SK-N-SH (cell line): ENCODE results near the gene SEZ6L2. TPM values are rescaled to one million over a fixed set of nuclear protein-coding genes. Genes with fewer than 3 reads are reported as not detected.
A peak's percentile ranks its signal among the peaks of the same experiment; 100 is the strongest.

Experiments used
- CTCF ChIA-PET: fragments of 300-600, 350-600 bp; formaldehyde crosslinking; extraction: SDS; loops from one replicate; lab custom pipeline; 2021; lab: Yijun Ruan, JAX
- POLR2A ChIA-PET: fragments of 350-600 bp; sonication (Branson Sonifier 250); formaldehyde crosslinking; extraction: SDS; loops from one replicate; lab custom pipeline; 2020; ENCODE audit warnings: antibody characterized with exemption, inconsistent platforms; lab: Yijun Ruan, JAX
- DNase-seq: peaks from one replicate; pipeline ENCODE4 v3.0.0; 2012
- H2AFZ ChIP-seq: fragments of 200-600 bp; sonication (generic); 2 replicates; pipeline ENCODE4 v1.8.1; 2016; ENCODE audit warnings: antibody characterized with exemption, mild to moderate bottlenecking, low read depth
- H3F3A ChIP-seq: fragments of 200-600 bp; sonication (generic); replicated peaks from 2 replicates; pipeline ENCODE3; 2016; ENCODE audit warnings: antibody characterized with exemption, mild to moderate bottlenecking; ENCODE audit not compliant: insufficient read depth
- H3K27ac ChIP-seq, 2 experiments: fragments of 200-500 bp in 1 of 2; fragments of 200-600 bp in 1 of 2; sonication (Bioruptor generic) in 1 of 2; sonication (generic), shearing (Covaris generic) in 1 of 2; 2 replicates each; pipeline versions ENCODE4 v1.5.1 to v1.6.1; 2014 to 2016; ENCODE audit warnings: low read depth in 2 of 2, inconsistent platforms in 1 of 2, low read length in 1 of 2, mild to moderate bottlenecking in 1 of 2, mixed read lengths in 1 of 2
- H3K27me3 ChIP-seq: fragments of 200-600 bp; sonication (generic), shearing (Covaris generic); 2 replicates; pipeline ENCODE4 v1.6.1; 2016; ENCODE audit warnings: mixed run types; ENCODE audit not compliant: insufficient read depth
- H3K36me3 ChIP-seq, 2 experiments: fragments of 200-500 bp in 1 of 2; fragments of 200-600 bp in 1 of 2; sonication (Bioruptor generic) in 1 of 2; sonication (generic) in 1 of 2; replicated peaks in 1 of 2; 2 replicates each; pipeline versions ENCODE3 to v1.5.1; 2014 to 2016; ENCODE audit warnings: low read length in 1 of 2, mild to moderate bottlenecking in 1 of 2; ENCODE audit not compliant: insufficient read depth in 2 of 2, control insufficient read depth in 1 of 2
- H3K4me1 ChIP-seq, 2 experiments: fragments of 200-500 bp in 1 of 2; fragments of 200-600 bp in 1 of 2; sonication (Bioruptor generic) in 1 of 2; sonication (generic), shearing (Covaris generic) in 1 of 2; 2 replicates each; pipeline versions ENCODE4 v1.5.1 to v1.6.1; 2014 to 2016; ENCODE audit warnings: low read depth in 1 of 2, low read length in 1 of 2, mixed run types in 1 of 2; ENCODE audit not compliant: insufficient read depth in 2 of 2, control insufficient read depth in 1 of 2
- H3K4me2 ChIP-seq: fragments of 200-600 bp; sonication (generic), shearing (Covaris generic); 2 replicates; pipeline ENCODE4 v1.6.1; 2017; ENCODE audit warnings: mixed run types
- H3K4me3 ChIP-seq, 2 experiments: fragments of 200-500 bp in 1 of 2; fragments of 200-600 bp in 1 of 2; sonication (Bioruptor generic) in 1 of 2; sonication (generic), shearing (Covaris generic) in 1 of 2; 2 replicates each; pipeline versions ENCODE4 v1.5.1 to v1.8.1; 2014 to 2016; ENCODE audit warnings: low read depth in 2 of 2, inconsistent platforms in 1 of 2, low read length in 1 of 2, mild to moderate bottlenecking in 1 of 2, mixed read lengths in 1 of 2, moderate library complexity in 1 of 2
- H3K79me2 ChIP-seq: fragments of 200-600 bp; sonication (generic); 2 replicates; pipeline ENCODE4 v1.8.1; 2017; ENCODE audit warnings: mild to moderate bottlenecking; ENCODE audit not compliant: insufficient read depth
- H3K9ac ChIP-seq: fragments of 200-600 bp; sonication (generic); 2 replicates; pipeline ENCODE4 v1.6.1; 2017; ENCODE audit warnings: mixed run types
- H3K9me2 ChIP-seq: fragments of 200-600 bp; sonication (generic); 2 replicates; pipeline ENCODE4 v1.6.1; 2017; ENCODE audit warnings: mixed run types
- H3K9me3 ChIP-seq: fragments of 200-600 bp; sonication (generic); 2 replicates; pipeline ENCODE4 v1.6.1; 2017; ENCODE audit warnings: mixed run types, mild to moderate bottlenecking, moderate library complexity
- H4K20me1 ChIP-seq: fragments of 200-600 bp; sonication (generic); 2 replicates; pipeline ENCODE4 v1.6.1; 2017; ENCODE audit warnings: mild to moderate bottlenecking, mixed run types; ENCODE audit not compliant: insufficient read depth
- CHD2 ChIP-seq: fragments of 150-350 bp; IDR thresholded peaks from 2 replicates; pipeline ENCODE4 v1.6.1; 2018; ENCODE audit warnings: low read length; ENCODE audit not compliant: partially characterized antibody
- CTCF ChIP-seq: fragments of 200-600 bp; sonication (generic); IDR thresholded peaks from 2 replicates; pipeline ENCODE4 v1.6.1; 2017; ENCODE audit warnings: antibody characterized with exemption, mild to moderate bottlenecking, moderate library complexity
- ELF1 ChIP-seq: IDR thresholded peaks from 2 replicates; pipeline ENCODE4 v1.4.0; 2012
- FOXM1 ChIP-seq: IDR thresholded peaks from 2 replicates; pipeline ENCODE4 v1.4.0; 2012; ENCODE audit warnings: low read depth, mild to moderate bottlenecking
- GABPA ChIP-seq: IDR thresholded peaks from 2 replicates; pipeline ENCODE4 v1.4.0; 2012; ENCODE audit warnings: low read depth, mild to moderate bottlenecking
- GATA2 ChIP-seq: sonication (generic); formaldehyde crosslinking; IDR thresholded peaks from 2 replicates; pipeline ENCODE4 v1.5.0; 2020; ENCODE audit warnings: mild to moderate bottlenecking, missing genetic modification reagents
- JUND ChIP-seq: IDR thresholded peaks from 2 replicates; pipeline ENCODE4 v1.4.0; 2012
- MEF2A ChIP-seq: IDR thresholded peaks from 2 replicates; pipeline ENCODE4 v1.4.0; 2012; ENCODE audit warnings: low read depth, borderline replicate concordance
- MXI1 ChIP-seq: IDR thresholded peaks from 2 replicates; pipeline ENCODE4 v1.6.1; 2012; ENCODE audit warnings: mild to moderate bottlenecking, low read depth, low read length, improper control_type of control experiment
- POLR2AphosphoS5 ChIP-seq: IDR thresholded peaks from 2 replicates; pipeline ENCODE4 v1.6.1; 2012; ENCODE audit warnings: low read depth, low read length
- RFX5 ChIP-seq: IDR thresholded peaks from 2 replicates; pipeline ENCODE4 v1.6.1; 2012; ENCODE audit warnings: mild to moderate bottlenecking, improper control_type of control experiment, low read length
- RXRA ChIP-seq: IDR thresholded peaks from 2 replicates; pipeline ENCODE4 v1.4.0; 2012; ENCODE audit warnings: low read depth, mild to moderate bottlenecking, borderline replicate concordance
- SMC3 ChIP-seq: IDR thresholded peaks from 2 replicates; pipeline ENCODE4 v1.6.1; 2012; ENCODE audit warnings: low read depth, low read length, improper control_type of control experiment
- TCF12 ChIP-seq: IDR thresholded peaks from 2 replicates; pipeline ENCODE4 v1.4.0; 2012
- TEAD4 ChIP-seq: IDR thresholded peaks from 2 replicates; pipeline ENCODE4 v1.4.0; 2012; ENCODE audit warnings: mild to moderate bottlenecking, borderline replicate concordance; ENCODE audit not compliant: insufficient read depth
- YY1 ChIP-seq: IDR thresholded peaks from 2 replicates; pipeline ENCODE4 v1.4.0; 2012; ENCODE audit warnings: low read depth, mild to moderate bottlenecking
- WGBS: methylation state at CpG from one replicate; pipeline ENCODE4 v1.1.6; 2017; ENCODE audit warnings: low lambda C conversion rate; 5-methylcytosine and 5-hydroxymethylcytosine counted together
- polyA plus RNA-seq, 3 experiments: library from polyadenylated mRNA; depleted of rRNA; stranded (reverse); fragments of >200 nt; gene quantifications; 2 replicates each; pipeline ENCODE4 v1.2.3, GENCODE V29; 2012
- TF ChIP-seq, protein P1 (sequence below): IDR thresholded peaks from 2 replicates; pipeline ENCODE4 v1.4.0; 2012; ENCODE audit warnings: low read depth, borderline replicate concordance
- TF ChIP-seq, protein P2 (sequence below): IDR thresholded peaks from 2 replicates; pipeline ENCODE4 v1.4.0; 2012; ENCODE audit warnings: low read depth, borderline replicate concordance
- TF ChIP-seq, protein P3 (sequence below): fragments of 150-350 bp; IDR thresholded peaks from 2 replicates; pipeline ENCODE4 v1.6.1; 2017; ENCODE audit warnings: antibody characterized with exemption, low read length, low read depth, borderline replicate concordance

SEZ6L2 gene
- polyA plus RNA-seq, 1 of the 3 experiments (the other 2 are of a cell fraction), result 59.8 TPM

- Histone ChIP-seq H3F3A (peaks cover 18% of the 10 kb centered on the region), H3K27ac (no peak overlapping the region; a peak in 1 of 4 replicates), H3K79me2 (peaks cover 14% of the 10 kb centered on the region)
- CTCF ChIA-PET, result interaction anchor here (1.2 to 1.4 kb wide), 3 partner anchors 9 to 27 kb away, joined by 3 to 8 read pairs (median 5); no protein-coding TSS in a partner anchor
- TF ChIP-seq TCF12, result peak; percentile 44; the same call in 1 of the 2 replicates
- TF ChIP-seq, protein P1, sequence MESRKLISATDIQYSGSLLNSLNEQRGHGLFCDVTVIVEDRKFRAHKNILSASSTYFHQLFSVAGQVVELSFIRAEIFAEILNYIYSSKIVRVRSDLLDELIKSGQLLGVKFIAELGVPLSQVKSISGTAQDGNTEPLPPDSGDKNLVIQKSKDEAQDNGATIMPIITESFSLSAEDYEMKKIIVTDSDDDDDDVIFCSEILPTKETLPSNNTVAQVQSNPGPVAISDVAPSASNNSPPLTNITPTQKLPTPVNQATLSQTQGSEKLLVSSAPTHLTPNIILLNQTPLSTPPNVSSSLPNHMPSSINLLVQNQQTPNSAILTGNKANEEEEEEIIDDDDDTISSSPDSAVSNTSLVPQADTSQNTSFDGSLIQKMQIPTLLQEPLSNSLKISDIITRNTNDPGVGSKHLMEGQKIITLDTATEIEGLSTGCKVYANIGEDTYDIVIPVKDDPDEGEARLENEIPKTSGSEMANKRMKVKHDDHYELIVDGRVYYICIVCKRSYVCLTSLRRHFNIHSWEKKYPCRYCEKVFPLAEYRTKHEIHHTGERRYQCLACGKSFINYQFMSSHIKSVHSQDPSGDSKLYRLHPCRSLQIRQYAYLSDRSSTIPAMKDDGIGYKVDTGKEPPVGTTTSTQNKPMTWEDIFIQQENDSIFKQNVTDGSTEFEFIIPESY, result no peak
- TF ChIP-seq, all 33 proteins: peak for 1
- 79% methylated on average over 7 of the region's 7 CpGs for WGBS
- no peak overlapping the region for H3K9ac ChIP-seq
- H3K9me2 ChIP-seq, result no peaks in the 10 kb centered on the region
- H3K4me3 ChIP-seq, result no peak overlapping the region
- DNase-seq, result no peak
- peaks cover 5 to 14% of the 10 kb centered on the region in 2 experiments for H3K36me3 ChIP-seq
- no peak overlapping the region for H2AFZ ChIP-seq
- H4K20me1 ChIP-seq, result no peaks in the 10 kb centered on the region
- no peaks in the 10 kb centered on the region for H3K27me3 ChIP-seq
- H3K4me1 ChIP-seq, result peaks cover 0 to 26% of the 10 kb centered on the region in 2 experiments; a peak in 1 of 4 replicates
- POLR2A ChIA-PET, result no interaction called here
- H3K4me2 ChIP-seq, result no peak overlapping the region
- no peaks in the 10 kb centered on the region for H3K9me3 ChIP-seq
These were observed 42.1 kb downstream of the SEZ6L2 start for GRCh38 chr16:29857133-29857760.

GRCh38 chr16:29854520-29855100 lies 44.7 kb downstream of the SEZ6L2 start:
- H3K9me3 ChIP-seq, result no peaks in the 10 kb centered on the region
- H3K9me2 ChIP-seq, result no peaks in the 10 kb centered on the region
- WGBS, result 91% methylated on average over 5 of the region's 5 CpGs
- H2AFZ ChIP-seq, result no peak overlapping the region
- CTCF ChIA-PET, result interaction anchor here (0.9 to 2.7 kb wide), 4 partner anchors 9 to 55 kb away, joined by 3 to 10 read pairs (median 5); partner anchors contain the start of genes MAZ and MVP
- H3K4me1 ChIP-seq, result peaks cover 0 to 13% of the 10 kb centered on the region in 2 experiments; a peak in 1 of 4 replicates
- H3K36me3 ChIP-seq, result peaks cover 0 to 7% of the 10 kb centered on the region in 2 experiments
- no peak overlapping the region for H3K27ac ChIP-seq
- H3K27me3 ChIP-seq, result no peaks in the 10 kb centered on the region
- DNase-seq, result no peak
- peaks cover 27% of the 10 kb centered on the region for H3F3A ChIP-seq
- TF ChIP-seq ELF1 (no peak), GABPA (no peak), RXRA (no peak), JUND (no peak), TEAD4 (no peak), TCF12 (no peak), GATA2 (no peak), RFX5 (no peak), CHD2 (no peak), MEF2A (no peak), POLR2AphosphoS5 (no peak), CTCF (no peak), YY1 (no peak), MXI1 (no peak), FOXM1 (no peak), SMC3 (no peak)
- TF ChIP-seq, protein P2, sequence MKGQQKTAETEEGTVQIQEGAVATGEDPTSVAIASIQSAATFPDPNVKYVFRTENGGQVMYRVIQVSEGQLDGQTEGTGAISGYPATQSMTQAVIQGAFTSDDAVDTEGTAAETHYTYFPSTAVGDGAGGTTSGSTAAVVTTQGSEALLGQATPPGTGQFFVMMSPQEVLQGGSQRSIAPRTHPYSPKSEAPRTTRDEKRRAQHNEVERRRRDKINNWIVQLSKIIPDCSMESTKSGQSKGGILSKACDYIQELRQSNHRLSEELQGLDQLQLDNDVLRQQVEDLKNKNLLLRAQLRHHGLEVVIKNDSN, result no peak
- TF ChIP-seq, protein P3, sequence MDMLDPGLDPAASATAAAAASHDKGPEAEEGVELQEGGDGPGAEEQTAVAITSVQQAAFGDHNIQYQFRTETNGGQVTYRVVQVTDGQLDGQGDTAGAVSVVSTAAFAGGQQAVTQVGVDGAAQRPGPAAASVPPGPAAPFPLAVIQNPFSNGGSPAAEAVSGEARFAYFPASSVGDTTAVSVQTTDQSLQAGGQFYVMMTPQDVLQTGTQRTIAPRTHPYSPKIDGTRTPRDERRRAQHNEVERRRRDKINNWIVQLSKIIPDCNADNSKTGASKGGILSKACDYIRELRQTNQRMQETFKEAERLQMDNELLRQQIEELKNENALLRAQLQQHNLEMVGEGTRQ, result no peak
- TF ChIP-seq, protein P1, result no peak
- POLR2A ChIA-PET, result interaction anchor here (0.6 to 1.1 kb wide), 3 partner anchors 46 to 167 kb away, joined by 3 to 4 read pairs (median 3); partner anchors contain the start of gene ASPHD1
- no peaks in the 10 kb centered on the region for H3K79me2 ChIP-seq
- no peak overlapping the region for H3K4me2 ChIP-seq
- H4K20me1 ChIP-seq, result no peaks in the 10 kb centered on the region
- no peak overlapping the region for H3K4me3 ChIP-seq
- no peak overlapping the region for H3K9ac ChIP-seq
